C1 segment of cervical spinal cord (tissue), 14 donors: ENCODE data around the gene SLC9B1.
"Not testable (repeated sequence)": the region's sequence is repeated elsewhere in the genome, so short reads cannot be mapped to it uniquely, and the experiment has no call there.

Experiments
- DNase-seq, 14 donors: peaks; one replicate each; lab custom pipeline; 2025; lab: John Stamatoyannopoulos, UW

The SLC9B1 gene

DNA sequence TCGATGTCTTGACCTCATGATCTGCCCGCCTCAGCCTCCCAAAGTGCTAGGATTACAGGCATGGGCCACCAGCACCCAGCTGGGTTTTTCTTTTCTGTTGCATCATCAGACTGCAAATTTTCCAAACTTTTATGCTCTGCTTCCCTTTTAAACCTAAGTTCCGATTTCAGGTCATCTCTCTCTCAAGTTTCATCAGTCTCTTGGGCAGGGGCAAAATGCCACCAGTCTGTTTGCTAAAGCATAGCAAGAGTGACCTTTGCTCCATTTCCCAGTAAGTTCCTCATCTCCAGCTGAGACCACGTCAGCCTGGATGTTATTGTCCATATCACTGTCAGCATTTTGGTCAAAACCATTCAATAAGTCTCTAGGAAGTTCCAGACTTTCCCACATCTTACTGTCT lies 141.2 kb downstream of the SLC9B1 start:
- DNase-seq: not testable (repeated sequence)

DNA sequence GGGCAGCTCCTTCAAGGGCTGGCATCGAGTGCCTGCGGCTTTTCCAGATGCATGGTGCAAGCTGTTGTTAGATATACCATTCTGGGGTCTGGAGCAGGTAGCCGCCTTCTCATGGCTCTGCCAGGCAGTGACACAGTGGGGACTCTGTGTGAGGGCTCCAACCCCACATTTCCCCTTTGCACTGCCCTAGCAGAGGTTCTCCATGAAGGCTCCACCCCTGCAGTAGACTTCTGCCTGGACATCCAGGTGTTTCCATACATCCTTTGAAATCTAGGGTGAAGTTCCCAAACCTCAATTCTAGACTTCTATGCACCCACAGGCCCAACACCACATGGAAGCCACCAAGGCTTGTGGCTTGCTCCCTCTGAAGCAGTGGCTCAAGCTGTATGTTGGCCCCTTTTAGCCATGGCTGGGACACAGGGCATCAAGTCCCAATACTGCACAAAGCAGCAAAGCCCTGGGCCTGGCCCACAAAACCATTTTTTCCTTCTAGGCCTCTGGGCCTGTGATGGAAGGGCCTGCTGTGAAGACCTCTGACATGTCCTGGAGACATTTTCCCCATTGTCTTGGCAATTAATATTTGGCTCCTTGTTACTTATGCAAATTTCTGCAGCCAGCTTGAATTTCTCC lies 141.9 kb downstream of the SLC9B1 start:
- DNase-seq: not testable (repeated sequence)

DNA sequence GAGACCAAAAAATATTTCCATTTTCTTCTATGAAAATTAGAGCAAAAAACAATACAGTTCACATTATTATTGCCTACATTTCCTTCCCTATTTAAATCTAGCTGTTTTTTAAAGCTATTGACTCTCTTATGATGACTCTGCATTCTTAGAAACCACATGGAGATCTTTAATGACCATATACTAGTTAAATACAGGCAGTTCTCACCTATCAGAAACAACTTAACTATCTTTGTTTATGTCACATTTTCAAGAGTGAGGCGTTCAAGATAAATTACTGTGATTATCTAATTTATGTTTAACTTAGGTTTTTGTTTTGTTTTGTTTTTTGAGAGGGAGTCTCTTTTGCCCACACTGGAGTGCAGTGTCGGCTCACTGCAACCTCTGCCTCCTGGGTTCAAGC lies 147.7 kb downstream of the SLC9B1 start:
- no peak for DNase-seq

DNA sequence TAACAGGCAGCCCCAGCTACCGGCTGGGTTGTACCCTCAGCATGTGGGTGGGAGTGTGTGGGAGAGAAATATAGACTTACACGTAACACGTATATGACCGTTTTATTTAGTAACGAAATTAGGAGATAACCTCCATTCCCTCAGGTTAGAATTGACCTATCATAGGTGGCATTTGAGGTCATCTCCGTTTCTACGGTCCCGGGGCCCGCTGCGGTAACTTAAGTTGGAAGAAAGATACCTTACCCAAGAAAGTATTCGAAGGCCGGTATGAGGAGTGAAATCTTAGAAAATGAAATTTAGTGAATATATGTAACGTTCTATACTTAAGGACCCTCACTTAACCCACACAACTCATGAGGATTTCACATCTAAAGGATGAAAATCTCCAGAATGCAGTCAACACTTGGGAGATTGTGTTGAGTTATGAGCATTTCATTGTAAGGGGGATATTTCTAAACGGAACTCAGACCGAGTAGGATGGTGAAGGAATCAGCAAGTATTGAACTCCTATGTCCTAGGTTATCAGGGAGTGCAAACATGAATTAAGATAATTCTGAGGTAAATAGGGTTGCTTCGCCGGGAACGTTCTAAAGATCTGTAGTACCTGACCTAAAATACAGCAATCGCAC lies 149.8 kb downstream of the SLC9B1 start:
- DNase-seq: peak in 2 of 14 donors; percentile 48 to 68

DNA sequence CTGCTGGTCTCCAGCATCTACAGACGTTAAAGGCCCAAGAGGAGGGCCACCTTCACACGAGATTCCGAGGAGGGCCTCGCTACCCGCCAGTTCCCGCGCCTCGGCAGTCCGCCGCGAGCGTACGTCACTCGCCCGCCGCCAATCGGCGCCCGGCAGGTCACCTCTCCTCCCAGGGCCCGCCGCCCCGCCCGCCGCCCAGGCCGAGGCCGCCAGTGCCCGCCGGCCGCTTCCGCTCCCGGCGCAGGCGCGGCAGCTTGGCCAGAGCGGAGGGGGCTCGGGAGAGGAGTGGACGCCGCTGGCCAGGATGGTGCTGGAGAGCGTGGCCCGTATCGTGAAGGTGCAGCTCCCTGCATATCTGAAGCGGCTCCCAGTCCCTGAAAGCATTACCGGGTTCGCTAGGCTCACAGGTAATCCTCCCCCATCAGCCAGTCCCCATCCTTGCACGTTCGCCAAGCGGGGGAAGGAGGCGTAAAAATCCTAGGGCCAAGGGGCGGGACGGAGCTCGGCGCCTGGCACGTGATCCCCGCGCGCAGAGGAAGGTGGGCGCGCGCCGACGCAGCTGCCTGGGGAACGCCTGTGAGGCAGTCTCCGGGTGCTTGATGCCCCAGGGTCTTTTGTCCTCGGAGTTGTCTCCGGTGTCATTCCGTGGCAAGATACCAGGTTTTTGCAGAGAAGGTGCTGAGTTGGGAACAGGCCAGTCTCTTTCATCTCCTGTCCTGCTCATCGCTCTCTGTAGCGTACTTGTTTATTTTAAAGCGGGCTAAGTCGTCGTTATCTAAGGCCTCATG lies 150.5 kb downstream of the SLC9B1 start, which contains the start of gene CISD2:
Gene CISD2 (plus strand): TSS at position 212 of the 788 bp plus-strand sequence. CDS start 93 bp downstream, at position 305.
- peak; percentile 49 to 99 (median 98) for DNase-seq

DNA sequence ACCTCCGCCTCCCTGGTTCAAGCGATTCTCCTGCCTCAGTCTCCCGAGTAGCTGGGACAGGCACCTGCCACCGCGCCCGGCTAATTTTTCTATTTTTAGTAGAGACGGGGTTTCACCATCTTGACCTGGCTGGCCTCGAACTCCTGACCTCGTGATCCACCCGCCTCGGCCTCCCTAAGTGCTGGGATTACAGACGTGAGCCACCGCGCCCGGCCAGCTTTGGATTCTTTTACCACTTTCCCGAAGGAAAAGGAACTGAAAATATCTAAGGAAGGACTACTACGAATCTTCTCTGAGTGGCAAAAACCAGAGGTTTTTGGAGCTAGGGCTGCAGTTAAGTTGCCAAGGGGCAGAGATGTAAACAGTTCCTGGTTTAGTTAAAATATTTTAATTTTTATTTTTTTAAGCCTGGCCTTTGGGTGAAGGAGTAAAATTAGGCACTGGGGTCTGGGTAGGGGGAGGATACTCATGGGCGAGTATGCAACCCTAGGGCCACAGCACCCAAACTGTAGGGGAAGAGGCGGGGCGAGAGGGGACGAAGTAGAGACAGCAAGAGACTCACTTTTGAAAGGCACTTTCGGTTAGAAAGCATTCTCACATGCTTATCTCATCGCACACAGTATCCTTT lies 151.2 kb downstream of the SLC9B1 start:
- DNase-seq: peak in 2 of 14 donors; percentile 28 to 50

DNA sequence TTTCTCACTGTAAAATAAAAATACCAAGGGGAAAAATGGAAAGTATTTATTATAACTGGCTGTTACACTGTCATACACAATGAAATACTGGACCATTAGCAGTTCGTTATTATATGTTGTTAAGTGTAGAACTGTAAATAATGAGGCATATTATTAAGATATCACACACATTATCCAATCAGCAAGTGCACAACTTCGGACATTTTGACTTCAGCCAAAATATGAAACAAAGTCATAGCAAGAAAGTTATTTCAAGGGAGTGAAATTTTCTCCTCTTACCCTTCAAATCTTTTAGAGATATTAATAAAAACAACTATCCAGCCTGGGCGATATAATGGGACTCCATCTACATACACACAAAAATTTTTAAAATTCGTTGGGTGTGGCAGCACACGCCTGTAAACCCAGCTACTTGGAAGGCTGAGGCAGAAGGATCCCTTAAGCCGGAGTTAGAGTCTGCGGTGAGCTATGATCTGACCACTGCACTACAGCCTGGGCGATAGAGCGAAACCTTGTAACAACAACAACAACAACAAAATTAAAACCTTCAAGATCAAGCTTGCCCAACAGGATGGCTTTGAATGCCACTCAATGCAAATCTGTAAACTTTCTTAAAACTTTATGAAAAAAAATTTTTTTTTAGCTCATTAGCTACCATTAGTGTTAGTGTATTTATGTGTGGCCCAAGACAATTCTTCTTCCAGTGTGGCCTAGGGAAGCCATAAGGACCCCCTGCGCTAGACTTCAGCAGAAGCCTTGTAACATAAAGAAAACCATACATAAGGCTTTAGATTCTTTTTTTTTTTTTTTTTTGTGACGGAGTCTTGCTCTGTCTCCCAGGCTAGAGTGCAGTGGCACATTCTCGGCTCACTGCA lies 152.0 kb downstream of the SLC9B1 start:
- DNase-seq: no peak

DNA sequence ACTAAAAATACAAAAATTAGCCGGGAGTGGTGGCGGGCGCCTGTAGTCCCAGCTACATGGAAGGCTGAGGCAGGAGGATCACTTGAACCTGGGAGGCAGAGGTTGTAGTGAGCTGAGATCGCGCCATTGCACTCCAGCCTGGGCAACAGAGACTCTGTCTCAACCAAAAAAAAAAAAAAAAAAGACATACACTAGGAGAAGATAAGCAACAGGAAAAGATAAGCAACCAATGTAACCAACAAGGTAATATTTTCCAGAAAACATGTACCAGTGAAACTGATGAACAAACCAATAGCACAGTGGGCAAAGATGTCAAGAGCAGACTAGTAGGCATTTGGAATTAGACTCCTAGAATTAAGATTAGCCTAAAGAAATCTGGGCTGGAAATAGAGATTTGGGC lies 154.2 kb downstream of the SLC9B1 start:
- not testable (repeated sequence) for DNase-seq

DNA sequence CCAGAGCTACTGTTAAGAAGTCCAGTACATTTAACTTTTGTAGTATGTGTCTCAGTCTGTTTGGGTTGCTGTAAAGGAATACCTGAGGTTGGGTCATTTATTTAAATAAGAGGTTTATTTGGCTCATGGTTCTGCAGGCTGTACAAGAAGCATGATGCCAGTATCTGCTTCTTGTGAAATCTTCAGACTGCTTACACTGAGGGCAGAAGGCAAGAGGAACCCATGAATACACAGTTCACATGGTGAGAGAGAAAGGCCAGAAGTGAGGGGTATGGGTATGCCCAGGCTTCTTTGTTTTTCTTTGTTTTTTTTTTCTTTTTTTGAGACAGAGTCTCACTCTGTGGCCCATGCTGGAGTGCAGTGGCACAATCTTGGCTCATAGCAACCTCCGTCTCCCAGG lies 156.8 kb downstream of the SLC9B1 start:
- no peak for DNase-seq

DNA sequence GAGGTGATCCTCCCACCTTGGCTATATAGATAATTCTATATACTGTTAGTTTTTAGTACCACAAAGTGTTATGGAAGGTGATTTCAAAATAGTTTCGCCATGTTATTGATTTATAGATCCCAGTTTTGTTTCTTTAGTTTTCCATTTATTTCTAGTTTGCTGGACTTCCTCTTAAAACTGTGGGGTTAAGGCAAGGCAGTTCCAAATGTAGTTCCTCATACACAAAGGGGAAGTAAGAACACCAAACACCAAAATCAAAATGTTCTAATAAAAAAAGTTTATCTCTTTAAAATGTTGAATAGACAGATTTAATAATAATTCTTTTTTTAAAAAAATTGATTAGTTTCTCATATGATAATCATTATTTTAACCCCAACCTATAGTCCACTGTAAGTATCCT lies 157.5 kb downstream of the SLC9B1 start:
- no peak for DNase-seq

DNA sequence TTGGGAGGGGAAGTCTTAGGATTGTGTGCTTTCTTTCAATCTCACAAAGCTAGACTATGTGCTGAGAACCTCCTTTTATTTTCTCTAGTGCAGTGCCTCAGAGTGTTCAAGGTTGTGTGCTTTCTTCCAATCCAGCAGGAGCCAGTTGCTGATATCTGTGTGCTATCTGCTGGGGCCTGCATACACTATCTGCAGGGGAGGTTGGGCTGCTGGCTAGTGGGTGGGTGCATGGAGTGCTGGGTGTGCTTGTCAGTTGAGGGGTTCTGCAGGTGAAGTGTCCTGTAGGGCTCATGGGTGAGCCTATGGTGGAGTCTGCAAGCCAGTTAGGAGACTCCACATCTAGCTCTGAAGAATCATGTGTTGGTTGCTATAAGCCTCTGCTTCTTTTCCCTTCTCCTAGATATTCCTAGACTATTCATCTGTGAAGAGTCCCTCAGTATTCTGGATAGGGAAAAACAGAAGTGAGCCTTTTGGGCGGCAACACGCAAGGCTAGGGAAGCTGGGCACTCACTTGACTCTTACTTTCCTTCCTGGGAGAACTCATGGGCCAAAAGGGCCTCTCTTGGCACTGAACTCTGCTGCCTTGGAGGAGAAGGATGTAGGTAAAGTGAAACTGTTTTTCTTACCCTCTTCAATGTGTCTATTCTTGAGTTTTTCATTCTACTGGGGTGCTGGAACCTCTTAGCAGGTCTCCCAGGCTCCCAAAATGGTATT lies 158.7 kb downstream of the SLC9B1 start:
- DNase-seq: no peak

DNA sequence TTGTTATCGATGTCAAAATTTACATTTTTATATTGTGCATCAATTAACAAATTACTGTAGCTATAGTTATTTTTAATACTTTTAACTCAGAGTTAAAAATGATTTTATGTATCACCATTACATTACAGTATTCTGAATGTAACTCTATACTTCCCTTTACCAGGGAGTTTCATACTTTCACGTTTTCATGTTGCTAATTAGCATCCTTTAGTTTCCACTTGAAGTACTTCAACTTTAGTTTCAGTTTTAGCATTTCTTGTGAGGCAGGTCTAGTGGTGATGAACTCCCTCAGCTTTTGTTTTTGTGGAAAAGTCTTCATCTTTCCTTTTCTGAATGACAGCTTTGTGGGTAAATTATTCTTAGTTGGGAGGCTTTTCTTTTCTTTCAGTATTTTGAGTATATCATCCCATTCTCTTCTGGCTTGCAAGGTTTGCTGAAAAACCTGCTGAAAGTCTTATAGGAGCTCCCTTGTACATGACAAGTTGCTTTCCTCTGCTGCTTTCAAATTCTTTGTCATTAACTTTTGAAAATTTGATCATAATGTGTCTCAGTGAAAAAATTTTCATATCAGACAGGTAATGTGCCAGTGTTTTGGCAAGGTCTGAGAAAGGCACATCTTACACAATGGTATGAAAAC lies 160.6 kb downstream of the SLC9B1 start:
- DNase-seq: no peak
